GM21528 (cell line): ENCODE measurements around the gene ASMT.
"Not testable (repeated sequence)": the region's sequence is repeated elsewhere in the genome, so short reads cannot be mapped to it uniquely, and the experiment has no call there.

Experiments
- ATAC-seq: cut with Tn5 transposase; IDR thresholded peaks from one replicate; pipeline ENCODE4 v1.9.1; 2021; ENCODE audit warnings: mild to moderate bottlenecking, moderate library complexity; ENCODE audit not compliant: unreplicated experiment, low FRiP score

The ASMT gene

GRCh38 chrX:1597345-1598020 lies 17.4 kb upstream of the ASMT start:
- ATAC-seq, result no peak

DNA sequence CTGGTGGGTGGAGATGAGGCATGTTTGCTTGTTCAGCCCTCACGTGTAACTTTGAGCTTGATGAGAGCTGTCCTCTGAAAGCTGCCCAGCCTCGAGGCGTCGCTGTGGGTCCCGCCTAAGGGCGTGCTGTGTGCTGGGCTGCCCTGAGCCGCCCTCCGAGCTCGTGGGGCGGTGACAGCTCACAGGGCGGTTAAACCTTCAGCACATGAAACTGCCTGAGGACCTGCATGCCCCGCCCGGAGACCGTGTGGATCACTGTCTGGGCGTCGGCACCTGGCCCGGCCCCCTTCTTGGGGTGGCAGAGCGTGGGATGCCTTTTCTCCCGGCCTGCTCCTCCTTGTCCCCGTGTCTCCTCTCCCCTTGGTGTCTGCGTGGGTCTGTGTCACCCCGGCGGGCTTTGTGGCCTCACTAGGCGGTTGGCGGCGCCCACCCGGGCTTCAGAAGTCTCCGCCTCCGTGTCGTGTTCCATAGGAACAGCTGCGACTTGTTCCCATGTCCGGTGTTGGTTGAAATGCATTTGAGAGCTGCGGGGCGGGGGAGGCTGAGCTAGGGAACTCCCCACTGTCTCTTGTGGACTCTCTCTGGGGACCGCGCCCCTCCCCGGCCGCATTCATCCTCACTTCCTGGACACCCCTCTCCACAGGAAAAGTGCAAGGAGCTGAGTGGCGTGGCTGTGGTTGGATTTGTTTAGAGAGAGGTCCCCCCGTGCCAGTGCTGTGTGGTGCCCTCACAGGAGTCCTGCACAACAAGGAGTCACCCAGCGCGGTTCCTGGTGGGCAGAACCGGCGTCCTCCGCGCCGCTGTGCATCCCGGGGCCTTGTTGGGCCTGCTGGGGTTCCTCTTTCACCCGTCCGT lies 16.6 kb upstream of the ASMT start:
- ATAC-seq, result no peak

DNA sequence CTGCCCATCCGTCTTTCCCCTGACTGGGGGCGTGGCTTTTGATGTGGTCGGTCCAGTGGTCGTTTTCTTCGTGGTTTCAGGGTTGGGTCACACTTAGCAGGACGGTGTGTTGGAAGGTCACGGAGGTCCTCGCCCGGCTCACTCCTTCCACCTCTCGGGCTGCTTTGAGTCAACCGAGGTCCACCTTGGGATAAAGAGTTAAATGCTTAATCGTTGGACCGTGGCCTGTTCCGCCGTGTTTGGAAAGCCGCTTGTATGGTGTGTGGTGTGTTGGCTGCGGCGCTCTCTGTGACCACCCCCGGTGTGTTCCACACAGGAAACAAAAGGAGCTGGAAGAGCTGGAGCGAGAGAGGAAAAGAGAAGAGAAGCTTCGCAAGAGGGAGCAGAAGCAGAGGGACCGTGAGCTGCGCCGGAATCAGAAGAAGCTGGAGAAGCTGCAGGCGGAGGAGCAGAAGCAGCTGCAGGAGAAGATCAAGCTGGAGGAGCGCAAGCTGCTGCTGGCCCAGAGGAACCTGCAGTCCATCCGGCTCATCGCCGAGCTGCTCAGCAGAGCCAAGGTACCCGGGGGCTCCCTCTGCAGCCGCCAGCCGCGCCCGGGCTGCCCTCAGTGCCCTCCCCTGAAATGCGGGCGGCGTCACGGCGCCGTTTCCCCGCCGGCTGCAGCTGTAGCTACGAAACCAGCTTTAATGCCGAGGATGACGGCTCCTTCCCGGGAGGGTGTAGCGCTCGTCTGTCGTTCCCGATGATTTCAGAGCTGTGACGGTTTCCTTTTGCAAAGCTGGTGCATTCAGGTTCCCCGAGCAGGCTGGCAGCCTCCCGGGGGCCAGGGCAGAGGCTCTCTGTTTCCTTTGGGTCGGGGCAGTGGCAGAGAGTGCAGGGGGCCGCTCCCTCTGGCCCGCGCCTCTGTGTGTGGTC lies 15.7 kb upstream of the ASMT start:
- no peak for ATAC-seq

- ATAC-seq, result no peak
These were observed 15.0 kb upstream of the ASMT start for GRCh38 chrX:1599791-1600405.

DNA sequence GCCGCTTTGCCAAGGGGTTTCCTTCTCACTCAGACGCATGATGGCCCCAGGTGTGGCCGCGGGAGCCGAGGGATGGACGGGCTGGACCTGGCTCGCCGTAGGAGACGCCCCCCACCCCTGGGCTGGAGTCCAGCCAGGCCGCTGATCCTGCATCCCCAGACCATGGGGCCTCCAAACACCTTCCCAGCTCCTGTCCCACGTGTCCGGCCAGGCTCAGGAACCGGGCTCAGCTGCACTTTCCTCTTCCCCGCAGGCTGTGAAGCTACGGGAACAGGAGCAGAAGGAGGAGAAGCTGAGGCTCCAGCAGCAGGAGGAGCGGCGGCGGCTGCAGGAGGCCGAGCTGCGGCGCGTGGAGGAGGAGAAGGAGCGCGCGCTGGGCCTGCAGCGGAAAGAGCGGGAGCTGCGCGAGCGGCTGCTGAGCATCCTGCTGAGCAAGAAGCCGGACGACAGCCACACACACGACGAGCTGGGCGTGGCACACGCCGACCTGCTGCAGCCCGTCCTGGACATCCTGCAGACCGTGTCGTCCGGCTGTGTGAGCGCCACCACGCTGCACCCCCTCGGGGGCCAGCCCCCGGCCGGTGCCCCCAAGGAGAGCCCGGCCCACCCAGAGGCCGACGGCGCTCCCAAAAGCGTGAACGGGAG lies 14.3 kb upstream of the ASMT start:
- ATAC-seq, result no peak

GRCh38 chrX:1601051-1601767 lies 13.7 kb upstream of the ASMT start:
- ATAC-seq, result no peak

DNA sequence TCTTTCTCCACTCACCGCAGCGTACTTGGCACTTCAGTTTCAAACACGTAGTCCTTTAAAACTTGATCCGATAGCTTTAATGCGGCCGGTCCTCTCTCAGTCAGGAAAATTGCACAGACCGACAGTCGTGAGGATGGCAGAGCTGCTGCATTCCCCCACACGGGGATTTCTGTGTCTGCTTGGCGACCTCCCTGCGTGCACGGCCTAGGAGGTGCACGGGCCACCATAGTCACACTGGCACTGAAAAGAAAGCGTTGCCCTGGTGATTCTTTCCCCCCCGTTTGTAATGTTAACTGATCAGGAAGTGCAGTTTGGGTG lies 13.1 kb upstream of the ASMT start:
- ATAC-seq, result no peak

DNA sequence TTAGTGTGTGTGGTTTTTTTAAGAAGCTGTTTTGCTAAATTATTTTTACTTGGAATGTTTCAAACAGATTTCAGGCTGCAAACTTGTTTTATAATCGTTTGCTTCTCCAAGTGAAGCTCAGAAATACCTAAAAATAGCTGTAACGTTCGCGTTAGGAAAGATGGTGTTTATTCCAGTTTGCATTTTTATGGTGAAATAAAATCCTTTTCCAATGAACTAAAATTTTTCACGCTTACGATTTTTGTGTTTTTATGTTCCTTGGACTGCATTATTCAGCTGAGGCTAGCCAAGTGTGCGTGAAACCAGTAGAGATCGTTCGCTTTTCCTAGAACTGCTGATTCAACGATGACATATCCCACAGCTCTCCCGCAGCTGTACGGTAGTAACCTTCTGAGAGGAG lies 12.6 kb upstream of the ASMT start:
- ATAC-seq, result no peak

- ATAC-seq, result no peak
These were observed 8.4 kb upstream of the ASMT start for GRCh38 chrX:1606496-1606895.

DNA sequence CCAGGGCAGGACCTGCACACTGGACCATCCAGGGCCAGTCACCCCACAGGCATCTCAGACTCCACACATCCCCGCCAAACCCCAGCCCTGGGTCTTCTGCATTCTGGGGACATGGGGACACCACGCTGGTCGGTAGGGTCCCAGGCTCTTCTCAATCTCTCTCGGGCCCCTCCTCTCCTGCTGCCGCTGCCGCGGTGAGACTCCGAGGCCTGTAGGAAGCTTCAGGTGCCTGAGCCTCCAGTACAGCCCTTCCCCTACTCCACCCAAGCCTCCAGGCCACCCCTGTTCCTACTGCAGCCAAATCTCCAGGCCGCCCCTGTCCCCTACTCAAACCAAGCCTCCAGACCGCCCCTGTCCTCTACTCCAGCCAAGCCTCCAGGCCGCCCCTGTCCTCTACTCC lies 5.5 kb upstream of the ASMT start:
- ATAC-seq, result no peak

DNA sequence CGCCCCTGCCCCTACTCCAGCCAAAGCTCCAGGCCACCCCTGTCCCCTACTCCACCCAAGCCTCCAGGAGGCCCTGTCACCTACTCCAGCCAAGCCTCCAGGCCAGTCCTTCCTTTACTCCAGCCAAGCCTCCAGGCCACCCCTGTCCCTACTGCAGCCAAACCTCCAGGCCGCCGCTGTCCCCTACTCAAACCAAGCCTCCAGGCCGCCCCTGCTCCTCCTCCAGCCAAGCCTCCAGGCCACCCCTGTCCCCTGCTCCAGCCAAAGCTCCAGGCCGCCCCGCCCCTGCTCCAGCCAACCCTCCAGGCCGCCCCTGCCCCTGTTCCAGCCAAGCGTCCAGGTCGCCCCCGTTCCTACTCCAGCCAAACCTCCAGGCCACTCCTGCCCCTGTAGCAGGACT lies 5.1 kb upstream of the ASMT start:
- no peak for ATAC-seq

DNA sequence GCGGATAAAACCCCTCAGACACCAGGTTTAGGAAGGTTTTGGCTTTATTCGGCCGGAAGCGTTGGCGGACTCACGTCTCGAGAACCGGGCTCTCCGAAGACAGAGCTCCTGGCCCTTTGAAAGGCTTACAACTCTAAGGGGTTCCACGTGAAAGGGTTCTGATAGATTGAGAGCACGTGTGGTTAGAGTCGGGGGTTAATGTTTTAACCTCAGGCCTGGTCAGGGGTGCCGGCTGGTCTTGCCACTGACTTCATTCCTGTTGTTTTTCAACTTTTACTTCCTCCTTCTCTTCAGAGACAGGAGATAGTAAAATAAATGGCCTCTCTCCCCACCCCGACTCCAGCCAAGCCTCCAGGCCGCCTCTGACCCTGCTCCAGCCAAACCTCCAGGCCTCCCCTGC lies 4.7 kb upstream of the ASMT start:
- no peak for ATAC-seq

GRCh38 chrX:1610736-1611135 lies 4.1 kb upstream of the ASMT start:
- no peak for ATAC-seq

DNA sequence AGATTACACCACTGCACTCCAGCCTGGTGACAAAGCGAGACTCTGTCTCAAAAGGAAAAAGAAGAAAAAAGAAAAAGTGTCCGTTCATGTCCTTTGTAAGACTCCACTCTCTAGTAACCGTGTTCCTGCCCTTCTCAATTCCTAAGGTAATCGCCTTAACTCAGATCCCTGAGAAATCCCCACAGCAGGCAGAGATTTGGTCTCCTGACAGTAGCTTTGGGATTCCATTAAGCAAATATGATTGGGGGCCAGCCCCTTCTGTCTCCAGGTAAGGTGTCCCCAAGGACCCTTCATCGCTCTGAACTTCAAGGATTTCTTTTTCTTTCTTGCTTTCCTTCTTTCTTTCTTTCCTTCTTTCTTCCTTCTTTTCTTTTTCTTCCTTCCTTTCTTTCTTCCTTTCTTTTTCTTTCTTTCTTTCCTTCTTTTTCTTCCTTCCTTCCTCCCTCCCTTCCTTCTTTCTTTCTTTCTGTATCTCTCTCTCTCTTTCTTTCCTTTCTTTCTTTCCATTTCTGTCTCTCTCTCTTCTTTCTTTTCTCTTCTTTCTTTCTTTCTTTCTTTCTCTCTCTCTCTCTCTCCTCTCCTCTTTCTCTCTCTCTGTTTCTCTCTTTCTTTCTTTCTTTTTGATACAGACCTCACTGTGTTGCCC lies 2.1 kb upstream of the ASMT start:
- ATAC-seq, result no peak

GRCh38 chrX:1618689-1619088 lies 3.8 kb downstream of the ASMT start:
- ATAC-seq, result no peak

GRCh38 chrX:1623691-1624090 lies 8.8 kb downstream of the ASMT start:
- ATAC-seq, result no peak

DNA sequence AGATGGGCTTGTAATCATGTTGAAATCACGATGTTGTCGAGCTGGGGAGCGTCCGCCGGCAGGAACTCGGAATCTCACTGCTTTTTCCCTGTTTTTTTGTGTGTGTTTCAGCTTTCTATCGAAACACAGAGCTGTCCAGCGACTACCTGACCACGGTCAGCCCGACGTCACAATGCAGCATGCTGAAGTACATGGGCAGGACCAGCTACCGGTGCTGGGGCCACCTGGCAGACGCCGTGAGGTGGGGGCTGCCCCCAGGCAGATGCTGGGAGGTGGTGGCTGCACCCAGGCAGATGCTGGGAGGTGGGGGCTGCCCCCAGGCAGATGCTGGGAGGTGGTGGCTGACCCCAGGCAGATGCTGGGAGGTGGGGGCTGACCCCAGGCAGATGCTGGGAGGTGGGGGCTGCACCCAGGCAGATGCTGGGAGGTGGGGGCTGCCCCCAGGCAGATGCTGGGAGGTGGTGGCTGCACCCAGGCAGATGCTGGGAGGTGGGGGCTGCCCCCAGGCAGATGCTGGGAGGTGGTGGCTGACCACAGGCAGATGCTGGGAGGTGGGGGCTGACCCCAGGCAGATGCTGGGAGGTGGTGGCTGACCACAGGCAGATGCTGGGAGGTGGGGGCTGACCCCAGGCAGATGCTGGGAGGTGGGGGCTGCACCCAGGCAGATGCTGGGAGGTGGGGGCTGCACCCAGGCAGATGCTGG lies 9.4 kb downstream of the ASMT start:
- not testable (repeated sequence) for ATAC-seq

DNA sequence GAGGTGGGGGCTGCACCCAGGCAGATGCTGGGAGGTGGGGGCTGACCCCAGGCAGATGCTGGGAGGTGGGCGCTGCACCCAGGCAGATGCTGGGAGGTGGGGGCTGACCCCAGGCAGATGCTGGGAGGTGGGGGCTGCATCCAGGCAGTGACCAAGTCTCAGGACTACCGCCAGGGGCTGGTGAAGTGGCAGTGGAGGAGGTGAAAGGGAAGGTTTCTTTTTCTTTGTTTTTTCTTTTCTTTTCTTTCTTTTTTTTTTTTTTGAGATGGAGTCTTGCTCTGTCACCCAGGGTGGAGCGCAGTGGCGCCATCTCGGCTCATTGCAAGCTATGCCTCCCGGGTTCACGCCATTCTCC lies 10.0 kb downstream of the ASMT start:
- ATAC-seq, result not testable (repeated sequence)

GRCh38 chrX:1629244-1629643 lies 14.4 kb downstream of the ASMT start:
- no peak for ATAC-seq
